Globus pallidus (tissue), 1 donor: ENCODE measurements around the gene PHRF1.
"Not testable (repeated sequence)": the region's sequence is repeated elsewhere in the genome, so short reads cannot be mapped to it uniquely, and the experiment has no call there.

Experiments used
- DNase-seq: peaks from one replicate; pipeline ENCODE4 v3.0.0-alpha.2; 2015; ENCODE audit warnings: low spot score

Gene PHRF1

GRCh38 chr11:627308-627576 is 51.0 kb downstream of the PHRF1 start:
- DNase-seq, result no peak

- no peak for DNase-seq
Observed at GRCh38 chr11:628056-628455, 51.8 kb downstream of the PHRF1 start.

- no peak for DNase-seq
Observed at GRCh38 chr11:629237-629583, 52.9 kb downstream of the PHRF1 start.

- DNase-seq, result no peak
Observed at GRCh38 chr11:630871-631270, 54.6 kb downstream of the PHRF1 start.

GRCh38 chr11:635945-636510 is 59.8 kb downstream of the PHRF1 start:
- DNase-seq, result no peak

GRCh38 chr11:636511-637332 is 60.5 kb downstream of the PHRF1 start, which contains the start of gene DRD4:
DRD4 (plus strand) TSS chr11:637269; CDS start chr11:637305, 36 bp downstream.
- no peak for DNase-seq

- DNase-seq, result no peak
Observed at GRCh38 chr11:637333-637592, 61.0 kb downstream of the PHRF1 start.

GRCh38 chr11:637593-638521 is 61.6 kb downstream of the PHRF1 start:
- DNase-seq, result no peak

- DNase-seq, result no peak
Observed at GRCh38 chr11:638631-639331, 62.5 kb downstream of the PHRF1 start.

GRCh38 chr11:639332-639955 is 63.2 kb downstream of the PHRF1 start:
- no peak for DNase-seq

GRCh38 chr11:640021-640706 is 63.9 kb downstream of the PHRF1 start:
- no peak for DNase-seq

GRCh38 chr11:641806-642370 is 65.6 kb downstream of the PHRF1 start:
- DNase-seq, result no peak

GRCh38 chr11:643366-643765 is 67.1 kb downstream of the PHRF1 start:
- no peak for DNase-seq

GRCh38 chr11:643849-644738 is 67.8 kb downstream of the PHRF1 start:
- DNase-seq, result no peak

- DNase-seq, result no peak
Observed at GRCh38 chr11:645536-645935, 69.3 kb downstream of the PHRF1 start.

- no peak for DNase-seq
Observed at GRCh38 chr11:646214-646613, 69.9 kb downstream of the PHRF1 start.

- not testable (repeated sequence) for DNase-seq
Observed at GRCh38 chr11:647672-648158, 71.4 kb downstream of the PHRF1 start.

- DNase-seq, result no peak
Observed at GRCh38 chr11:650482-650881, 74.2 kb downstream of the PHRF1 start.

GRCh38 chr11:653136-653535 is 76.9 kb downstream of the PHRF1 start:
- DNase-seq, result not testable (repeated sequence)

GRCh38 chr11:653837-654236 is 77.6 kb downstream of the PHRF1 start:
- DNase-seq, result no peak
